Neutrophil (primary cell): ENCODE data around the gene HAUS3.
A peak's percentile ranks its signal among the peaks of the same experiment; 100 is the strongest.

ENCODE experiments used
- H3K27ac ChIP-seq: fragments of 200-600 bp; sonication (generic); 2 replicates; pipeline ENCODE4 v1.5.1; 2016; ENCODE audit warnings: mild to moderate bottlenecking, moderate library complexity
- H3K27me3 ChIP-seq: fragments of 200-600 bp; sonication (generic); 2 replicates; pipeline ENCODE4 v1.6.0; 2016; ENCODE audit warnings: mild to moderate bottlenecking
- H3K36me3 ChIP-seq: fragments of 200-600 bp; sonication (generic); 2 replicates; pipeline ENCODE4 v1.5.1; 2017
- H3K4me1 ChIP-seq, 2 experiments: fragments of 200-600 bp in 1 of 2; sonication (generic) in 1 of 2; 1 replicate in 1 of 2; 2 replicates in 1 of 2; pipeline versions ENCODE4 v1.5.1 to v1.6.1; 2013 to 2016; ENCODE audit warnings: low read depth in 1 of 2, low read length in 1 of 2, mild to moderate bottlenecking in 1 of 2, moderate library complexity in 1 of 2; ENCODE audit not compliant: control insufficient read depth in 1 of 2, insufficient read depth in 1 of 2
- H3K4me3 ChIP-seq, 2 experiments: fragments of 200-600 bp in 1 of 2; sonication (generic) in 1 of 2; 1 replicate in 1 of 2; 2 replicates in 1 of 2; pipeline ENCODE4 v1.5.1; 2013 to 2016; ENCODE audit warnings: low read depth in 1 of 2, low read length in 1 of 2, mild to moderate bottlenecking in 1 of 2, moderate library complexity in 1 of 2
- H3K9me3 ChIP-seq: fragments of 200-600 bp; sonication (generic); 2 replicates; pipeline ENCODE4 v1.5.1; 2016
- CTCF ChIP-seq: fragments of 200-600 bp; sonication (generic); IDR thresholded peaks from 2 replicates; pipeline ENCODE4 v1.5.1; 2016; ENCODE audit warnings: antibody characterized with exemption

HAUS3 gene

GRCh38 chr4:2245787-2246275 is 3.9 kb upstream of the HAUS3 start:
- Histone ChIP-seq H3K4me1 (peaks cover 8 to 12% of the 10 kb centered on the region in 2 experiments), H3K9me3 (no peaks in the 10 kb centered on the region), H3K27me3 (no peaks in the 10 kb centered on the region), H3K27ac (no peak overlapping the region), H3K36me3 (peaks cover 42% of the 10 kb centered on the region), H3K4me3 (no peak overlapping the region)
- TF ChIP-seq CTCF, result no peak

DNA sequence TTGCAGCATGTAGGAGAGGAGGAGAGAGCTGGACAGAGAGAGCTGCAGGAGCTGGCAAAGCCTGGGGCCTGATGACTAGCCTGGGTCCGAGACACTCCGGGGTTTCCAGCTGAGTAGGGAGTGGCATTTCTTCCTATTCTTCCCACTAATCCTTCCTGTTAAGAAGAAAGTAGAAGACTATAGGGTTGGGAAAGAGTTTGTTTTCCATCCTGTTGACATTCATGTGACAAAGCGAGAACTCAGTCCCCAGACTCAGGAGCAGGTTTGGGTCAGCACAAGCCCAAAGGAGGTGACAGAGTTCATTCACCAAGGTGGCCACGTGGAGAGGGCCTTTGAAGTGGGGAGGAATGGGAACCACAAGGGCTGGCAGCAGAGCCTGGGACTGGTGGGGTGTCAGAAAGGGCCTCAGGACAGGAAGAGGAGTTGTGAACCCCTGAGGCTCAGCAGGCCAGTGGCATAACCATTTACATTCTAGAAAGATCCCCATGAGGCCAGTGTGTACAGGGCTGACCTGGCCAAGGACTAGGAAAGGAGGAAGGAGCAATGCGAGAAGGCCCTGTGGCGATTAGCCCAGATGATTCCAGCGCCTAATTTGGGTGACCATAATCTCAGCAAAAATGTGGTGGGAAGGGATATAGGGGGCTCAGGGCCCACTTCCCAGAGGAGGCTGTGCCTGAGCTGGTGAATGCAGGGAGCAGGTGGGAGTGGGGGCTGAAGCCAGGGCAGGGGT is 3.3 kb upstream of the HAUS3 start:
- H3K27ac ChIP-seq, result no peak overlapping the region
- H3K4me3 ChIP-seq, result no peak overlapping the region
- H3K27me3 ChIP-seq, result no peaks in the 10 kb centered on the region
- no peak for TF ChIP-seq CTCF
- no peaks in the 10 kb centered on the region for H3K9me3 ChIP-seq
- peaks cover 14 to 18% of the 10 kb centered on the region in 2 experiments for H3K4me1 ChIP-seq
- peaks cover 36% of the 10 kb centered on the region for H3K36me3 ChIP-seq

- H3K4me3 ChIP-seq, result no peak overlapping the region
- no peak for TF ChIP-seq CTCF
- no peaks in the 10 kb centered on the region for H3K9me3 ChIP-seq
- no peak overlapping the region for H3K27ac ChIP-seq
- H3K27me3 ChIP-seq, result no peaks in the 10 kb centered on the region
- H3K36me3 ChIP-seq, result peaks cover 22% of the 10 kb centered on the region
- H3K4me1 ChIP-seq, result peaks cover 24 to 31% of the 10 kb centered on the region in 2 experiments
Observed at GRCh38 chr4:2243681-2244380, 1.9 kb upstream of the HAUS3 start.

DNA sequence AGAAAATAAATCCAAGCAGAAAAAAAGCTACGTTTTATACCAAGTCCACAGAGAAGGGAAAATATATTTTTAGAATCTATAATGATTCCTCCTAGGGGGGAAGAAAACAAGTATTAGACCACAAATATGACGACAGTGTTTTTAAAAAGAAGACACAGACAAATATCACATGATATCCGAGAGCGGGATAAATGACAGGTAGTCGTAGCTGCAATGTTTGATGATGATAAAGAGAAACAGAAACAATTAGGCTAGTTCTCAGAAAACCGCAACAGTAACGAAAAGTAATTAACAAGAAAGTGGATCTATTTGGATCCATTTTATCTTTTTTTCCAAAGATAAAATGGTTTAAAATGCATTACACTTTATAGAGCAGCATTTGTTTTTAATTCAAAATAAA is 918 bp downstream of the HAUS3 start:
- Histone ChIP-seq H3K36me3 (no peaks in the 10 kb centered on the region), H3K27me3 (no peaks in the 10 kb centered on the region), H3K9me3 (no peaks in the 10 kb centered on the region), H3K27ac (peak overlapping the region; percentile 90), H3K4me1 (peaks cover 24 to 35% of the 10 kb centered on the region in 2 experiments), H3K4me3 (peak overlapping the region; percentile 82 to 97)
- TF ChIP-seq CTCF, result no peak

- TF ChIP-seq CTCF, result no peak
- Histone ChIP-seq H3K27me3 (no peaks in the 10 kb centered on the region), H3K27ac (no peak overlapping the region), H3K4me3 (no peak overlapping the region), H3K4me1 (peaks cover 22 to 31% of the 10 kb centered on the region in 2 experiments), H3K9me3 (no peaks in the 10 kb centered on the region), H3K36me3 (peaks cover 25% of the 10 kb centered on the region)
Observed at GRCh38 chr4:2236944-2237666, 4.8 kb downstream of the HAUS3 start.
